ENCODE data around the gene SCGB1C2.

DNA sequence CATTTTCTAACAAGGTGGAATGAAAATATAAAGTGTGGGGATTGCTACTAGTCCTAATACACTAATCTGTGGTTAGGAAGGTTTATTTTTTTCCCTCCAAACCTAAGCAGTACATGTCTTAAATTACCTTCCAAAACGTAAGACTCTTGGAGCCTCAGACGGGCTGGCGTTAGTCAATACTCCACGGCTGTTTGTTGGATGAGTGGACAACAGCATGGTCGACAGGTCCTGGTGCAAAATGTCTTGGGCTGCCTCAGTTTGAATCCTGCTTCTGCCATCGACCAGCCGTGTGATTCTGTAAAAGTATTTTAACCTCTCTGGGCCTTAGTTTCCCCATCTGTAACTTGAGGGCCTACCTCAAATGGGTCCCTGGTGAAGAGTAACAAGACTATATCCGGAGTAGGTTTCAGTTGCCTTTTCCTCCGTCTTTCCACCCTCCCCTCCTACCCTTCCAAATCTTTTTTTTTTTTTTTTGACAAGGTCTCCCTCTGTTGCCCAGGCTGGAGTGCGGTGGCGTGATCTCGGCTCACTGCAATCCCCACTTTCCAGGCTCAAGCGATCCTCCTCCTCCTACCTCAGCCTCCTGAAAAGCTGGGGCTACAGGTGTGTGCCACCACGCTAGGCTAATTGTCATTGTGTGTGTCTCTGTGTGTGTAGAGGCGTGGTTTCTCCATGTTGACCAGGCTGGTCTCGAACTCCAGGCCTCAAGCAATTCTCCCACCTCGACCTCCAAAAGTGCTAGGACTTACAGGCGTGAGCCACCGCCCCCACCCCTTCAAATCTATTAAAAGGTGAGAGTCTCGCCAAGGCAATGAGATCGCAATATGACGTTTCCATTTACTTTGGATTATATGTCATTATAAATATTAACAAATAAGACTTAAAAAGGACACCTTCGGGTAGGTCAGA, 5.8 kb downstream of the SCGB1C2 start:
- TF ChIP-seq, protein P1, sequence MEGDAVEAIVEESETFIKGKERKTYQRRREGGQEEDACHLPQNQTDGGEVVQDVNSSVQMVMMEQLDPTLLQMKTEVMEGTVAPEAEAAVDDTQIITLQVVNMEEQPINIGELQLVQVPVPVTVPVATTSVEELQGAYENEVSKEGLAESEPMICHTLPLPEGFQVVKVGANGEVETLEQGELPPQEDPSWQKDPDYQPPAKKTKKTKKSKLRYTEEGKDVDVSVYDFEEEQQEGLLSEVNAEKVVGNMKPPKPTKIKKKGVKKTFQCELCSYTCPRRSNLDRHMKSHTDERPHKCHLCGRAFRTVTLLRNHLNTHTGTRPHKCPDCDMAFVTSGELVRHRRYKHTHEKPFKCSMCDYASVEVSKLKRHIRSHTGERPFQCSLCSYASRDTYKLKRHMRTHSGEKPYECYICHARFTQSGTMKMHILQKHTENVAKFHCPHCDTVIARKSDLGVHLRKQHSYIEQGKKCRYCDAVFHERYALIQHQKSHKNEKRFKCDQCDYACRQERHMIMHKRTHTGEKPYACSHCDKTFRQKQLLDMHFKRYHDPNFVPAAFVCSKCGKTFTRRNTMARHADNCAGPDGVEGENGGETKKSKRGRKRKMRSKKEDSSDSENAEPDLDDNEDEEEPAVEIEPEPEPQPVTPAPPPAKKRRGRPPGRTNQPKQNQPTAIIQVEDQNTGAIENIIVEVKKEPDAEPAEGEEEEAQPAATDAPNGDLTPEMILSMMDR (optimal IDR thresholded peaks at IDR 0.05 in 1 of 3, IDR thresholded peaks at IDR 0.05 in 1 of 3, conservative IDR thresholded peaks at IDR 0.05 in 1 of 3; ENCODE audit: extremely low read depth in 1 of 3, insufficient read depth in 2 of 3, low read length in 3 of 3): no peak
- TF ChIP-seq EZH2 (IDR thresholded peaks at IDR 0.05; ENCODE audit: low read length): no peak

All from keratinocyte (primary cell).